ENCODE measurements around the gene TRAPPC3.
A peak's percentile ranks its signal among the peaks of the same experiment; 100 is the strongest.

TRAPPC3 gene

DNA sequence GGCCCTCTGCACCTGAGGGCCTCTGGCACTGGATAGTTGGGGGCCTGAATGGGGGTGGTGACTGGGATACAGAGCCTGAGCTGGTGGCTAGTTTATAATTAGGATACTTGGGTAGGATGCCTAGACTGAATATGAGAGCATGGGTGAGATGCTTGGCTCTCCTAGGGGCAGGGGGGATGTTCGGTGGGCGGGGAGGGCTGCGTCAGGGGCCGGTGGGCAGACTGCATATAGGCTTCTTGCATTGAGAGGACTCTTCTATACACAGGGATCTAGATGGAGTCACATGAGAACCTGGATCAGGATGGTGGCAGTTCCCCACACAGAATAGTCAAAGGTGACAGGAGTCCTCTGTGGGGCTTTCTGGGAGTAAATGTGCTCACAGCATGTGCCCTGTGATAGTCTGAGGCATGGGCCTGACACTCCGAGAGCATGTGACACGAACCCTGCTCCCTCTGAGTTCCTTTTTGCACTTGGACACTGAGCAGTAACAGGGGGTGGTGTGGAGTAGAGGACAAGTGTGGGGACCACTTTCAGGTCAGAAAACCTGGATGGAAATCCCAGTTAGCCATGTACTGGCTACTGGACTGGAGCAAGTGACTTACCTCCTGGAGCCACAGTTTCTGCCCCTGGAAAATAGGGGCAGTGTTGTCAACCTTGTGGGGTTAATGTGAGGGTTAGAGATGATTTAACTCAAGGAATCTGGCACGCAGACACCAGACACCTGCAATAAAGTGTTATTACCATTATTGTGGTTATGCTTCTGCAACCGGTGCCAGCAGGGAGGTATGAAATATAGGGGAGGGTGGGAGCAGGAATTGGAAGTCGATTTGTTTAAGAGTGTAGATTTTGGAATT, 8.9 kb upstream of the TRAPPC3 start:
- Histone ChIP-seq H3K27ac (ENCODE audit: low read depth, low read length) (no peak overlapping the region), H3K27me3 (ENCODE audit: low read length) (no peaks in the 10 kb centered on the region), H4K20me1 (ENCODE audit: low read depth, low read length) (no peaks in the 10 kb centered on the region), H2AFZ (ENCODE audit: low read depth, low read length, severe bottlenecking) (no peak overlapping the region), H3K79me2 (ENCODE audit: insufficient read depth, low read length) (peaks cover 62% of the 10 kb centered on the region), H3K9me2 (replicated peaks; ENCODE audit: insufficient read depth, low read length) (no peaks in the 10 kb centered on the region), H3K4me3 (ENCODE audit: insufficient read depth, low read length, poor library complexity, severe bottlenecking) (no peak overlapping the region), H3F3A (ENCODE audit: insufficient read depth) (peaks cover 4% of the 10 kb centered on the region; the same call in 1 of the 2 replicates), H3K36me3 (ENCODE audit: low read length) (no peaks in the 10 kb centered on the region), H3K4me2 (ENCODE audit: low read depth, low read length, poor library complexity, severe bottlenecking) (peak overlapping the region; percentile 77), H3K9me3 (ENCODE audit: insufficient read depth, low read length) (no peaks in the 10 kb centered on the region), H3K9ac (ENCODE audit: low read length) (no peak overlapping the region; the same call in 1 of the 2 replicates)
- TF ChIP-seq CTCF (IDR thresholded peaks at IDR 0.05; ENCODE audit: insufficient read depth, low read length, poor library complexity, severe bottlenecking) (no peak), EZH2phosphoT487 (conservative IDR thresholded peaks at IDR 0.05; ENCODE audit: low read length) (no peak)

GRCh38 chr1:36157115-36157903, 8.0 kb upstream of the TRAPPC3 start:
- Histone ChIP-seq H3K79me2 (ENCODE audit: insufficient read depth, low read length) (peaks cover 57% of the 10 kb centered on the region), H3K9me2 (replicated peaks; ENCODE audit: insufficient read depth, low read length) (no peaks in the 10 kb centered on the region), H3K27ac (ENCODE audit: low read depth, low read length) (peak overlapping the region; percentile 57), H3K36me3 (ENCODE audit: low read length) (no peaks in the 10 kb centered on the region), H3K4me3 (ENCODE audit: insufficient read depth, low read length, poor library complexity, severe bottlenecking) (peak overlapping the region; percentile 92), H2AFZ (ENCODE audit: low read depth, low read length, severe bottlenecking) (no peak overlapping the region), H3K4me2 (ENCODE audit: low read depth, low read length, poor library complexity, severe bottlenecking) (peak overlapping the region; percentile 77), H3K27me3 (ENCODE audit: low read length) (no peaks in the 10 kb centered on the region), H3K9ac (ENCODE audit: low read length) (peak overlapping the region; percentile 91), H4K20me1 (ENCODE audit: low read depth, low read length) (no peaks in the 10 kb centered on the region), H3F3A (ENCODE audit: insufficient read depth) (peaks cover 4% of the 10 kb centered on the region; the same call in 1 of the 2 replicates), H3K9me3 (ENCODE audit: insufficient read depth, low read length) (no peaks in the 10 kb centered on the region)
- TF ChIP-seq CTCF (IDR thresholded peaks at IDR 0.05; ENCODE audit: insufficient read depth, low read length, poor library complexity, severe bottlenecking) (no peak), EZH2phosphoT487 (conservative IDR thresholded peaks at IDR 0.05; ENCODE audit: low read length) (no peak)

- Histone ChIP-seq H3K27ac (ENCODE audit: low read depth, low read length) (peak overlapping the region; percentile 57), H3K79me2 (ENCODE audit: insufficient read depth, low read length) (peaks cover 50% of the 10 kb centered on the region), H2AFZ (ENCODE audit: low read depth, low read length, severe bottlenecking) (peak overlapping the region; percentile 89), H3F3A (ENCODE audit: insufficient read depth) (peaks cover 4% of the 10 kb centered on the region; the same call in 1 of the 2 replicates), H4K20me1 (ENCODE audit: low read depth, low read length) (no peaks in the 10 kb centered on the region), H3K36me3 (ENCODE audit: low read length) (no peaks in the 10 kb centered on the region), H3K9me2 (replicated peaks; ENCODE audit: insufficient read depth, low read length) (no peaks in the 10 kb centered on the region), H3K9me3 (ENCODE audit: insufficient read depth, low read length) (no peaks in the 10 kb centered on the region), H3K27me3 (ENCODE audit: low read length) (no peaks in the 10 kb centered on the region), H3K4me3 (ENCODE audit: insufficient read depth, low read length, poor library complexity, severe bottlenecking) (peak overlapping the region; percentile 92), H3K9ac (ENCODE audit: low read length) (peak overlapping the region; percentile 91), H3K4me2 (ENCODE audit: low read depth, low read length, poor library complexity, severe bottlenecking) (peak overlapping the region; percentile 77)
- TF ChIP-seq EZH2phosphoT487 (conservative IDR thresholded peaks at IDR 0.05; ENCODE audit: low read length), result no peak
- no peak for TF ChIP-seq CTCF (IDR thresholded peaks at IDR 0.05; ENCODE audit: insufficient read depth, low read length, poor library complexity, severe bottlenecking)
Measured at GRCh38 chr1:36156329-36157114, 7.2 kb upstream of the TRAPPC3 start.

Data from SU-DHL-6 (cell line).